Measurements from ENCODE around the gene ING5.

The ING5 gene

GRCh38 chr2:241673189-241673663 is 28.6 kb upstream of the ING5 start:
- no peak for DNase-seq

GRCh38 chr2:241673797-241674725 is 27.8 kb upstream of the ING5 start:
- DNase-seq, result no peak

- no peak for DNase-seq
These were observed 26.0 kb upstream of the ING5 start for GRCh38 chr2:241675885-241676284.

GRCh38 chr2:241676665-241677064 is 25.2 kb upstream of the ING5 start:
- no peak for DNase-seq

GRCh38 chr2:241677392-241677791 is 24.4 kb upstream of the ING5 start:
- DNase-seq, result no peak

GRCh38 chr2:241678307-241678706 is 23.5 kb upstream of the ING5 start:
- no peak for DNase-seq

GRCh38 chr2:241678784-241679540 is 22.9 kb upstream of the ING5 start:
- no peak for DNase-seq

- no peak for DNase-seq
These were observed 21.8 kb upstream of the ING5 start for GRCh38 chr2:241680044-241680443.

GRCh38 chr2:241680827-241681599 is 20.8 kb upstream of the ING5 start:
- DNase-seq, result no peak

- no peak for DNase-seq
These were observed 15.6 kb upstream of the ING5 start for GRCh38 chr2:241686324-241686649.

- DNase-seq, result peak; percentile 75 to 83
These were observed 15.0 kb upstream of the ING5 start, which contains the start of gene DTYMK for GRCh38 chr2:241686650-241687425. DTYMK (minus strand) TSS chr2:241686815; CDS start chr2:241686783, 32 bp downstream.

GRCh38 chr2:241689306-241689705 is 12.5 kb upstream of the ING5 start:
- no peak for DNase-seq

- DNase-seq, result no peak
These were observed 11.6 kb upstream of the ING5 start for GRCh38 chr2:241690202-241690717.

- no peak for DNase-seq
These were observed 9.4 kb upstream of the ING5 start for GRCh38 chr2:241692448-241692847.

- DNase-seq, result no peak
These were observed 6.2 kb upstream of the ING5 start for GRCh38 chr2:241695651-241696050.

GRCh38 chr2:241701149-241701398 is 765 bp upstream of the ING5 start:
- DNase-seq, result no peak

- DNase-seq, result peak in 1 of 2 experiments; percentile 9
These were observed 554 bp downstream of the ING5 start for GRCh38 chr2:241702155-241703031.

- no peak for DNase-seq
These were observed 1.3 kb downstream of the ING5 start for GRCh38 chr2:241703032-241703604.

GRCh38 chr2:241706537-241706936 is 4.7 kb downstream of the ING5 start:
- DNase-seq, result no peak

- DNase-seq, result no peak
These were observed 7.0 kb downstream of the ING5 start for GRCh38 chr2:241708879-241709278.

- DNase-seq, result no peak
These were observed 17.3 kb downstream of the ING5 start for GRCh38 chr2:241719093-241719492.
